Measurements from ENCODE around the gene SHOX.

DNA sequence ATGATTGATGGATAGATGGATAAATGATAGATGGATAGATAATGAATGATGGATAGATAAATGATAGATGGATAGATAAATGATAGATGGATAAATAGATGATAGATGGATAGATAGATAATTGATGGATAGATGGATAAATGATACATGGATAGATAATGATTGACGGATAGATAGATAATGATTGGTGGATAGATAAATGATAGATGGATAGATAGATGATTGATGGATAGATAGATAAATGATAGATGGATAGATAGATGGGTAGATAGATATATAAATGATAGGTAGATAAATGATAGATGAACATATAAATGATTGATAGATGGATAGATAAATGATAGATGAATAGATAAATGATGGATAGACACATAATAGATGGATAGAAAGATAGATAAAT, 49.5 kb upstream of the SHOX start:
- TF ChIP-seq, protein P1, sequence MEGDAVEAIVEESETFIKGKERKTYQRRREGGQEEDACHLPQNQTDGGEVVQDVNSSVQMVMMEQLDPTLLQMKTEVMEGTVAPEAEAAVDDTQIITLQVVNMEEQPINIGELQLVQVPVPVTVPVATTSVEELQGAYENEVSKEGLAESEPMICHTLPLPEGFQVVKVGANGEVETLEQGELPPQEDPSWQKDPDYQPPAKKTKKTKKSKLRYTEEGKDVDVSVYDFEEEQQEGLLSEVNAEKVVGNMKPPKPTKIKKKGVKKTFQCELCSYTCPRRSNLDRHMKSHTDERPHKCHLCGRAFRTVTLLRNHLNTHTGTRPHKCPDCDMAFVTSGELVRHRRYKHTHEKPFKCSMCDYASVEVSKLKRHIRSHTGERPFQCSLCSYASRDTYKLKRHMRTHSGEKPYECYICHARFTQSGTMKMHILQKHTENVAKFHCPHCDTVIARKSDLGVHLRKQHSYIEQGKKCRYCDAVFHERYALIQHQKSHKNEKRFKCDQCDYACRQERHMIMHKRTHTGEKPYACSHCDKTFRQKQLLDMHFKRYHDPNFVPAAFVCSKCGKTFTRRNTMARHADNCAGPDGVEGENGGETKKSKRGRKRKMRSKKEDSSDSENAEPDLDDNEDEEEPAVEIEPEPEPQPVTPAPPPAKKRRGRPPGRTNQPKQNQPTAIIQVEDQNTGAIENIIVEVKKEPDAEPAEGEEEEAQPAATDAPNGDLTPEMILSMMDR (IDR thresholded peaks at IDR 0.05), result no peak
- TF ChIP-seq POLR2A (IDR thresholded peaks at IDR 0.05), result no peak
